B cell (primary cell): ENCODE data around the gene SLC2A1. TPM values are rescaled to one million over a fixed set of nuclear protein-coding genes. Genes with fewer than 3 reads are reported as not detected.

Source experiments
- ATAC-seq: fragments of 200-7000 bp; cut with Tn5 transposase; one replicate; pipeline ENCODE4 v1.10.0; 2021; ENCODE audit warnings: low read depth, mild to moderate bottlenecking, moderate number of reproducible peaks, moderate library complexity
- CTCF ChIA-PET: fragments of 350-600 bp; sonication (Branson Sonifier 250); formaldehyde crosslinking; loops from one replicate; lab custom pipeline; 2021; ENCODE audit warnings: antibody characterized with exemption, inconsistent platforms; lab: Charles Lee
- POLR2A ChIA-PET: fragments of 350-600 bp; sonication (Branson Sonifier 250); formaldehyde crosslinking; loops from one replicate; lab custom pipeline; 2021; ENCODE audit warnings: antibody characterized with exemption; lab: Charles Lee
- DNase-seq: peaks from one replicate; pipeline ENCODE4 v3.0.0; 2013
- H2AFZ ChIP-seq: 2 replicates; pipeline ENCODE4 v1.6.1; 2012; ENCODE audit warnings: mild to moderate bottlenecking, low read depth, low read length; ENCODE audit not compliant: insufficient read depth, poor library complexity, severe bottlenecking
- H3K27ac ChIP-seq, 2 donors: 1 replicate in 1 of 2; 2 replicates in 1 of 2; pipeline ENCODE4 v1.5.1; 2012 to 2013; ENCODE audit warnings: low read length in 2 of 2, mild to moderate bottlenecking in 2 of 2, moderate library complexity in 1 of 2
- H3K27me3 ChIP-seq, 4 experiments: fragments of 200-600 bp in 1 of 4; sonication (generic) in 1 of 4; replicated peaks in 1 of 4; 1 replicate in 2 of 4; 2 replicates in 2 of 4; pipeline versions ENCODE4 v1.6.1 to v1.7.0; 2013 to 2016; ENCODE audit warnings: low read length in 3 of 4, mild to moderate bottlenecking in 2 of 4, mixed read lengths in 1 of 4, moderate library complexity in 1 of 4; ENCODE audit not compliant: insufficient read depth in 4 of 4, control insufficient read depth in 3 of 4; ENCODE audit errors: control extremely low read depth in 1 of 4
- H3K36me3 ChIP-seq, 2 experiments: replicated peaks in 1 of 2; 1 replicate in 1 of 2; 2 replicates in 1 of 2; pipeline versions ENCODE4 v1.6.1 to v1.7.1; 2013; ENCODE audit warnings: low read length in 1 of 2; ENCODE audit not compliant: insufficient read depth in 2 of 2, control insufficient read depth in 1 of 2; ENCODE audit errors: control extremely low read depth in 1 of 2, extremely low read depth in 1 of 2
- H3K4me1 ChIP-seq, 2 donors: fragments of 200-600 bp in 1 of 2; sonication (generic) in 1 of 2; 1 replicate in 1 of 2; 2 replicates in 1 of 2; pipeline versions ENCODE4 v1.5.1 to v1.6.1; 2013 to 2017; ENCODE audit warnings: low read length in 2 of 2; ENCODE audit not compliant: control insufficient read depth in 2 of 2, insufficient read depth in 2 of 2
- H3K4me2 ChIP-seq: replicated peaks from 2 replicates; pipeline ENCODE3; 2012; ENCODE audit warnings: mild to moderate bottlenecking, low read depth, low read length; ENCODE audit not compliant: poor library complexity, severe bottlenecking
- H3K4me3 ChIP-seq, 5 experiments: fragments of 200-600 bp in 1 of 5; sonication (generic) in 1 of 5; 1 replicate in 3 of 5; 2 replicates in 2 of 5; pipeline versions ENCODE4 v1.5.1 to v1.7.0; 2011 to 2016; ENCODE audit warnings: low read length in 4 of 5, mild to moderate bottlenecking in 4 of 5, low read depth in 2 of 5, control low read depth in 1 of 5, moderate library complexity in 1 of 5; ENCODE audit not compliant: insufficient read depth in 1 of 5; ENCODE audit errors: control extremely low read depth in 1 of 5, extremely low read depth in 1 of 5
- H3K79me2 ChIP-seq: fragments of 200-600 bp; sonication (generic); one replicate; pipeline ENCODE4 v1.6.0; 2016; ENCODE audit warnings: low read length; ENCODE audit not compliant: control insufficient read depth, insufficient read depth
- H3K9ac ChIP-seq: fragments of 200-600 bp; sonication (generic); 2 replicates; pipeline ENCODE4 v1.6.1; 2017; ENCODE audit warnings: mild to moderate bottlenecking, low read length, moderate library complexity
- H3K9me3 ChIP-seq, 3 donors: one replicate each; pipeline versions ENCODE4 v1.6.1 to v1.7.1; 2013; ENCODE audit warnings: low read length in 2 of 3; ENCODE audit not compliant: control insufficient read depth in 2 of 3, insufficient read depth in 1 of 3; ENCODE audit errors: control extremely low read depth in 1 of 3
- H4K20me1 ChIP-seq: 2 replicates; pipeline ENCODE4 v1.6.0; 2012; ENCODE audit warnings: mild to moderate bottlenecking, low read length; ENCODE audit not compliant: insufficient read depth, control insufficient read depth, poor library complexity, severe bottlenecking
- H3K27ac Mint-ChIP-seq: one replicate; pipeline ENCODE4 v1.8.0; 2021; ENCODE audit warnings: mixed read lengths
- H3K27me3 Mint-ChIP-seq: one replicate; pipeline ENCODE4 v1.8.0; 2021; ENCODE audit warnings: mixed read lengths
- H3K4me1 Mint-ChIP-seq: one replicate; pipeline ENCODE4 v1.8.0; 2021; ENCODE audit warnings: mixed read lengths
- H3K4me3 Mint-ChIP-seq: one replicate; pipeline ENCODE4 v1.8.0; 2021; ENCODE audit warnings: mixed read lengths
- H3K9me3 Mint-ChIP-seq: one replicate; pipeline ENCODE4 v1.8.0; 2022; ENCODE audit warnings: mixed read lengths; ENCODE audit not compliant: insufficient read depth
- EZH2 ChIP-seq: IDR thresholded peaks from 2 replicates; pipeline ENCODE4 v1.6.1; 2012; ENCODE audit warnings: borderline replicate concordance, low read depth, mild to moderate bottlenecking, moderate library complexity, low read length; ENCODE audit not compliant: insufficient read depth, poor library complexity, severe bottlenecking
- WGBS: methylation state at CpG from one replicate; pipeline ENCODE4 v1.1.5; 2013; ENCODE audit warnings: missing lambda C conversion rate; ENCODE audit not compliant: insufficient coverage; 5-methylcytosine and 5-hydroxymethylcytosine counted together
- intact Hi-C: fragments of 100-400 bp; cut with micrococcal nuclease; formaldehyde crosslinking; loops from one replicate; pipeline ENCODE4 v1.10.0; 2022
- polyA plus RNA-seq: library from polyadenylated mRNA; depleted of rRNA; stranded (reverse); fragments of >200 nt; gene quantifications from 2 replicates; pipeline ENCODE4 v1.2.3, GENCODE V29; 2012
- total RNA-seq, 2 donors: library from RNA; stranded (reverse); fragments of 120-200 nt in 1 of 2; gene quantifications; 1 replicate in 1 of 2; 2 replicates in 1 of 2; pipeline versions ENCODE4 v1.2.3 to v1.2.4, GENCODE V29; 2013 to 2022
- TF ChIP-seq, protein P1 (sequence below): fragments of 200-600 bp; IDR thresholded peaks from one replicate; pipeline ENCODE4 v1.8.0; 2022; ENCODE audit warnings: antibody characterized with exemption, mild to moderate bottlenecking

SLC2A1 gene
- total and polyA plus RNA-seq, 2 donors (not counting 1 experiment from before 2014, with no cell fraction given) = 223 to 240 TPM

DNA sequence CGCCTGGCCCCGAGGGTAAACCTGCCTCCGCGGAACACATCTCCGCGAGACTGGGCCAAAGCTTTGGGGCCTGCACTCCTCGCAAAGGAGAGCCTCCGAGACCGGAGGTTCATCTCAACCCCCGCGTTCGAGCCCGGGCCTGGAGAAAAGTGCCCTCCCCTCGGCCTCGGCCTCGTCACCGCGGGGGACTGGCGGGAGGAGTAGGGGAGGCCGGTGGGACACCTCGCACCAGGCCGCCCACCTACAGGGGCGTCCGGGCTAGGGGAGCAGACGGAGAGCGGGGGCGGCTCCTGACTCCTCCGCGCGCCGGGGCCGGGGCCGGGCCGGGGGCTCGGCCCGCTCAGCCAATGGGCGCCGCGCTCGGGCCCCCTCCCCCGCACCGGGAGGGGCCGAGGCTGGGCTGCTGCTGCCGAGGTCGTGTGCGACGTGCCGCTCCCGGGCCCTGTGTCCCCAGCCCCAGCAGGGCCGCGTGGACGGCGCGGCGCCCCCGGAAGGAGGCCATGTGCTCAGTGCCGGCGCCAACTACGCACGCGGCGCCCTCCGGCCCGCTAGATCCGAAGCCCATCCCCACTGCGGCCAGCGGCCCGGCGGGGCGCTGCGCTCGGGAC lies 684 bp downstream of the SLC2A1 start:
- H3K36me3 ChIP-seq = peaks cover 0 to 26% of the 10 kb centered on the region in 2 experiments
- H2AFZ ChIP-seq = peak overlapping the region; percentile 67
- 0% methylated on average over 72 of the region's 72 CpGs for WGBS
- Mint-ChIP-seq H3K27me3 (no peaks in the 10 kb centered on the region), H3K4me1 (peaks cover 73% of the 10 kb centered on the region), H3K9me3 (no peaks in the 10 kb centered on the region), H3K27ac (peak overlapping the region; percentile 95), H3K4me3 (peak overlapping the region; percentile 97)
- TF ChIP-seq EZH2 = no peak
- TF ChIP-seq, protein P1, sequence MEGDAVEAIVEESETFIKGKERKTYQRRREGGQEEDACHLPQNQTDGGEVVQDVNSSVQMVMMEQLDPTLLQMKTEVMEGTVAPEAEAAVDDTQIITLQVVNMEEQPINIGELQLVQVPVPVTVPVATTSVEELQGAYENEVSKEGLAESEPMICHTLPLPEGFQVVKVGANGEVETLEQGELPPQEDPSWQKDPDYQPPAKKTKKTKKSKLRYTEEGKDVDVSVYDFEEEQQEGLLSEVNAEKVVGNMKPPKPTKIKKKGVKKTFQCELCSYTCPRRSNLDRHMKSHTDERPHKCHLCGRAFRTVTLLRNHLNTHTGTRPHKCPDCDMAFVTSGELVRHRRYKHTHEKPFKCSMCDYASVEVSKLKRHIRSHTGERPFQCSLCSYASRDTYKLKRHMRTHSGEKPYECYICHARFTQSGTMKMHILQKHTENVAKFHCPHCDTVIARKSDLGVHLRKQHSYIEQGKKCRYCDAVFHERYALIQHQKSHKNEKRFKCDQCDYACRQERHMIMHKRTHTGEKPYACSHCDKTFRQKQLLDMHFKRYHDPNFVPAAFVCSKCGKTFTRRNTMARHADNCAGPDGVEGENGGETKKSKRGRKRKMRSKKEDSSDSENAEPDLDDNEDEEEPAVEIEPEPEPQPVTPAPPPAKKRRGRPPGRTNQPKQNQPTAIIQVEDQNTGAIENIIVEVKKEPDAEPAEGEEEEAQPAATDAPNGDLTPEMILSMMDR = no peak
- DNase-seq (peak; percentile 72), ATAC-seq (peak; percentile 32)
- no peaks in the 10 kb centered on the region for H3K27me3 ChIP-seq
- peaks cover 64 to 85% of the 10 kb centered on the region in 2 donors for H3K4me1 ChIP-seq
- peak overlapping the region; percentile 55 to 86 for H3K27ac ChIP-seq
- peaks cover 77% of the 10 kb centered on the region for H3K79me2 ChIP-seq
- intact Hi-C loops = loop anchor here (1.0 to 10.0 kb wide), 5 partner anchors 13 to 407 kb away; partner anchors contain the start of genes ELOVL1, ERMAP and SVBP
- peak overlapping the region; percentile 86 for H3K4me2 ChIP-seq
- H3K9me3 ChIP-seq = no peaks in the 10 kb centered on the region
- H3K9ac ChIP-seq = peak overlapping the region; percentile 94
- peak overlapping the region; percentile 76 to 93 (median 87) for H3K4me3 ChIP-seq
- peaks cover 29% of the 10 kb centered on the region for H4K20me1 ChIP-seq
- POLR2A ChIA-PET = interaction anchor here (0.6 to 18.1 kb wide), 6 partner anchors 11 to 36 kb away, joined by 3 to 209 read pairs (median 72); no protein-coding TSS in a partner anchor
- CTCF ChIA-PET = interaction anchor here (1.0 to 6.6 kb wide), 5 partner anchors 22 to 116 kb away, joined by 5 to 73 read pairs (median 9); no protein-coding TSS in a partner anchor
